Left ventricle myocardium inferior (tissue), 1 donor: ENCODE measurements around the gene PTPN14. TPM values are rescaled to one million over a fixed set of nuclear protein-coding genes. Genes with fewer than 3 reads are reported as not detected.
A peak's percentile ranks its signal among the peaks of the same experiment; 100 is the strongest.

Source experiments
- DNase-seq: peaks from one replicate; pipeline ENCODE4 v3.0.0-alpha.2; 2020
- H3K27ac ChIP-seq: fragments of 200-600 bp; replicated peaks from 2 replicates; pipeline ENCODE4 v1.8.0; 2021
- H3K27me3 ChIP-seq: fragments of 200-600 bp; 2 replicates; pipeline ENCODE4 v1.8.0; 2021; ENCODE audit warnings: low read depth
- H3K36me3 ChIP-seq: fragments of 200-600 bp; 2 replicates; pipeline ENCODE4 v1.8.0; 2021
- H3K4me1 ChIP-seq: fragments of 200-600 bp; 2 replicates; pipeline ENCODE4 v1.8.0; 2021
- H3K4me3 ChIP-seq: fragments of 200-600 bp; 2 replicates; pipeline ENCODE4 v1.8.0; 2021; ENCODE audit warnings: mild to moderate bottlenecking, moderate library complexity
- H3K9me3 ChIP-seq: fragments of 200-600 bp; replicated peaks from 2 replicates; pipeline ENCODE4 v1.8.0; 2021
- CTCF ChIP-seq: fragments of 200-600 bp; IDR thresholded peaks from 2 replicates; pipeline ENCODE4 v1.8.0; 2021; ENCODE audit warnings: antibody characterized with exemption, mild to moderate bottlenecking, borderline replicate concordance
- intact Hi-C: fragments of 100-400 bp; cut with micrococcal nuclease; formaldehyde crosslinking; loops from one replicate; pipeline ENCODE4 v1.11.0; 2022
- total RNA-seq: library from RNA; stranded (reverse); fragmentation: NEBNext Ultra II Directional; extraction: Animal tissue kit (Norgen Biotek cat#: 25700); gene quantifications from one replicate; pipeline ENCODE4 v1.2.1, GENCODE V29; 2021
- donor health status: DM: no; HTN: yes; CAD: no; lungs with severe emphysema.

Gene PTPN14
- total RNA-seq, 1 donor from 2014 or later = 32.5 TPM

GRCh38 chr1:214317300-214317699, 234.1 kb downstream of the PTPN14 start:
- no peaks in the 10 kb centered on the region for H3K9me3 ChIP-seq
- peak overlapping the region; percentile 88 for H3K27ac ChIP-seq
- DNase-seq = no peak
- no peak overlapping the region for H3K4me3 ChIP-seq
- no peaks in the 10 kb centered on the region for H3K27me3 ChIP-seq
- TF ChIP-seq CTCF = no peak
- peaks cover 69% of the 10 kb centered on the region for H3K4me1 ChIP-seq
- peaks cover 48% of the 10 kb centered on the region for H3K36me3 ChIP-seq
- intact Hi-C loops = no loop called here

GRCh38 chr1:214316593-214316992, 234.8 kb downstream of the PTPN14 start:
- intact Hi-C loops = no loop called here
- peak; percentile 44 for DNase-seq
- no peak for TF ChIP-seq CTCF

GRCh38 chr1:214314178-214314843, 237.1 kb downstream of the PTPN14 start:
- Histone ChIP-seq H3K9me3 (no peaks in the 10 kb centered on the region), H3K27me3 (no peaks in the 10 kb centered on the region), H3K4me3 (no peak overlapping the region), H3K36me3 (peaks cover 21% of the 10 kb centered on the region), H3K4me1 (peaks cover 87% of the 10 kb centered on the region), H3K27ac (peak overlapping the region; percentile 88)
- no peak for DNase-seq
- intact Hi-C loops = no loop called here
- TF ChIP-seq CTCF = no peak

More at GRCh38 chr1:214316593-214316992, 234.8 kb downstream of the PTPN14 start:
- peaks cover 44% of the 10 kb centered on the region for H3K36me3 ChIP-seq
- H3K9me3 ChIP-seq = no peaks in the 10 kb centered on the region
- peak overlapping the region; percentile 88 for H3K27ac ChIP-seq
- H3K4me3 ChIP-seq = no peak overlapping the region
- H3K27me3 ChIP-seq = no peaks in the 10 kb centered on the region
- peaks cover 75% of the 10 kb centered on the region for H3K4me1 ChIP-seq

- Histone ChIP-seq H3K4me3 (peak overlapping the region; percentile 12), H3K36me3 (peaks cover 14% of the 10 kb centered on the region), H3K27me3 (no peaks in the 10 kb centered on the region), H3K4me1 (peaks cover 87% of the 10 kb centered on the region), H3K27ac (peak overlapping the region; percentile 88), H3K9me3 (no peaks in the 10 kb centered on the region)
- DNase-seq = no peak
- intact Hi-C loops = no loop called here
- no peak for TF ChIP-seq CTCF
Measured at GRCh38 chr1:214312530-214313051, 238.8 kb downstream of the PTPN14 start.

GRCh38 chr1:214310777-214311690, 240.4 kb downstream of the PTPN14 start:
- no peak for TF ChIP-seq CTCF
- Histone ChIP-seq H3K4me1 (peaks cover 79% of the 10 kb centered on the region), H3K36me3 (peaks cover 13% of the 10 kb centered on the region), H3K27ac (peak overlapping the region; percentile 88), H3K27me3 (no peaks in the 10 kb centered on the region), H3K9me3 (no peaks in the 10 kb centered on the region), H3K4me3 (no peak overlapping the region)
- intact Hi-C loops = no loop called here
- no peak for DNase-seq
